ENCODE data around the gene IGSF11.

IGSF11 gene

GRCh38 chr3:119018690-119019463, 15.8 kb downstream of the IGSF11 start:
- no peak for TF ChIP-seq POLR2A (IDR thresholded peaks at IDR 0.05; ENCODE audit: low read depth, low read length)
- FAIRE-seq: no peak
- no peak for DNase-seq (ENCODE audit: insufficient read length, low spot score)

- TF ChIP-seq POLR2A (IDR thresholded peaks at IDR 0.05; ENCODE audit: low read depth, low read length): no peak
- FAIRE-seq: no peak
- DNase-seq (ENCODE audit: insufficient read length, low spot score): no peak
These were observed 18.7 kb downstream of the IGSF11 start for GRCh38 chr3:119015942-119016341.

- DNase-seq (ENCODE audit: insufficient read length, low spot score) (no peak), FAIRE-seq (no peak)
- TF ChIP-seq POLR2A (IDR thresholded peaks at IDR 0.05; ENCODE audit: low read depth, low read length): no peak
These were observed 20.7 kb downstream of the IGSF11 start for GRCh38 chr3:119013951-119014350.

GRCh38 chr3:119011528-119011927, 23.1 kb downstream of the IGSF11 start:
- FAIRE-seq (no peak), DNase-seq (ENCODE audit: insufficient read length, low spot score) (no peak)
- TF ChIP-seq POLR2A (IDR thresholded peaks at IDR 0.05; ENCODE audit: low read depth, low read length): no peak

GRCh38 chr3:118997190-118997589, 37.5 kb downstream of the IGSF11 start:
- FAIRE-seq (no peak), DNase-seq (ENCODE audit: insufficient read length, low spot score) (no peak)
- no peak for TF ChIP-seq POLR2A (IDR thresholded peaks at IDR 0.05; ENCODE audit: low read depth, low read length)

- no peak for DNase-seq (ENCODE audit: insufficient read length, low spot score)
- no peak for FAIRE-seq
- no peak for TF ChIP-seq POLR2A (IDR thresholded peaks at IDR 0.05; ENCODE audit: low read depth, low read length)
These were observed 42.9 kb downstream of the IGSF11 start for GRCh38 chr3:118991775-118992174.

- TF ChIP-seq POLR2A (IDR thresholded peaks at IDR 0.05; ENCODE audit: low read depth, low read length): no peak
- no peak for DNase-seq (ENCODE audit: insufficient read length, low spot score)
- no peak for FAIRE-seq
These were observed 43.7 kb downstream of the IGSF11 start for GRCh38 chr3:118990823-118991560.

GRCh38 chr3:118988198-118989130, 46.2 kb downstream of the IGSF11 start:
- no peak for DNase-seq (ENCODE audit: insufficient read length, low spot score)
- FAIRE-seq: no peak
- no peak for TF ChIP-seq POLR2A (IDR thresholded peaks at IDR 0.05; ENCODE audit: low read depth, low read length)

- DNase-seq (ENCODE audit: insufficient read length, low spot score) (no peak), FAIRE-seq (no peak)
- TF ChIP-seq POLR2A (IDR thresholded peaks at IDR 0.05; ENCODE audit: low read depth, low read length): no peak
These were observed 47.2 kb downstream of the IGSF11 start for GRCh38 chr3:118987477-118987876.

GRCh38 chr3:118986734-118987133, 47.9 kb downstream of the IGSF11 start:
- FAIRE-seq (no peak), DNase-seq (ENCODE audit: insufficient read length, low spot score) (no peak)
- no peak for TF ChIP-seq POLR2A (IDR thresholded peaks at IDR 0.05; ENCODE audit: low read depth, low read length)

GRCh38 chr3:118984699-118985098, 49.9 kb downstream of the IGSF11 start:
- FAIRE-seq (no peak), DNase-seq (ENCODE audit: insufficient read length, low spot score) (no peak)
- TF ChIP-seq POLR2A (IDR thresholded peaks at IDR 0.05; ENCODE audit: low read depth, low read length): no peak

GRCh38 chr3:118981494-118982134, 53.0 kb downstream of the IGSF11 start:
- TF ChIP-seq POLR2A (IDR thresholded peaks at IDR 0.05; ENCODE audit: low read depth, low read length): no peak
- DNase-seq (ENCODE audit: insufficient read length, low spot score): no peak
- FAIRE-seq: no peak

- DNase-seq (ENCODE audit: insufficient read length, low spot score) (no peak), FAIRE-seq (no peak)
- TF ChIP-seq POLR2A (IDR thresholded peaks at IDR 0.05; ENCODE audit: low read depth, low read length): no peak
These were observed 53.8 kb downstream of the IGSF11 start for GRCh38 chr3:118980832-118981231.
